ENCODE data around the gene PTPRH. TPM values are rescaled to one million over a fixed set of nuclear protein-coding genes. Genes with fewer than 3 reads are reported as not detected.
"Not testable (repeated sequence)": the region's sequence is repeated elsewhere in the genome, so short reads cannot be mapped to it uniquely, and the experiment has no call there.

Gene PTPRH
- total RNA-seq, 1 donor from 2014 or later = 1.2 TPM

DNA sequence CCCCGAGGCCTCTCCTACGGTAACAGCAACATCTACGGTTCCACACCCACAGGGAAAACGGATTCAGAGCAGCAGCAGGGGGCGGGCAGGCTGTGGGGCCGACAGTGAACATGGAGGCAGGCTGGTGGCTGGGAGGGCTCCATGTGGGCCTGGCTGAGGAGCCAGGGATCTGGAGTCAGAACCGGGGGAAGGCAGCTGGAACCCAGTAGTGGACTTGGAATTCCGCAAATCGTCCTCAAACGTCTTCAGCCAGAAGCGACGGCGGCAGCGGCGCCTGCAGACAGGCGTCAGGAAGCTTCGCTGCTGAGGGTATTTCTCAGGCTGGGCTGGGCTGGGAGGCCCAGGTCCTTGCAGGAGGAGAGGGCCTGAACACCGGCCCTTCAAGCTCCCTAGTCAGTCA lies 17.5 kb upstream of the PTPRH start:
- H3K4me3 Mint-ChIP-seq = no peak overlapping the region
- no peaks in the 10 kb centered on the region for H3K9me3 Mint-ChIP-seq
- H3K27ac Mint-ChIP-seq (ENCODE audit: unreplicated experiment) = no peak overlapping the region
- H3K36me3 Mint-ChIP-seq (ENCODE audit: low read depth) = no peaks in the 10 kb centered on the region
- DNase-seq (ENCODE audit: low read depth, low spot score) = no peak
- H3K27me3 Mint-ChIP-seq (ENCODE audit: low read depth) = no peaks in the 10 kb centered on the region
- TF ChIP-seq, protein P1, sequence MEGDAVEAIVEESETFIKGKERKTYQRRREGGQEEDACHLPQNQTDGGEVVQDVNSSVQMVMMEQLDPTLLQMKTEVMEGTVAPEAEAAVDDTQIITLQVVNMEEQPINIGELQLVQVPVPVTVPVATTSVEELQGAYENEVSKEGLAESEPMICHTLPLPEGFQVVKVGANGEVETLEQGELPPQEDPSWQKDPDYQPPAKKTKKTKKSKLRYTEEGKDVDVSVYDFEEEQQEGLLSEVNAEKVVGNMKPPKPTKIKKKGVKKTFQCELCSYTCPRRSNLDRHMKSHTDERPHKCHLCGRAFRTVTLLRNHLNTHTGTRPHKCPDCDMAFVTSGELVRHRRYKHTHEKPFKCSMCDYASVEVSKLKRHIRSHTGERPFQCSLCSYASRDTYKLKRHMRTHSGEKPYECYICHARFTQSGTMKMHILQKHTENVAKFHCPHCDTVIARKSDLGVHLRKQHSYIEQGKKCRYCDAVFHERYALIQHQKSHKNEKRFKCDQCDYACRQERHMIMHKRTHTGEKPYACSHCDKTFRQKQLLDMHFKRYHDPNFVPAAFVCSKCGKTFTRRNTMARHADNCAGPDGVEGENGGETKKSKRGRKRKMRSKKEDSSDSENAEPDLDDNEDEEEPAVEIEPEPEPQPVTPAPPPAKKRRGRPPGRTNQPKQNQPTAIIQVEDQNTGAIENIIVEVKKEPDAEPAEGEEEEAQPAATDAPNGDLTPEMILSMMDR (conservative IDR thresholded peaks at IDR 0.05) = no peak
- H3K4me1 Mint-ChIP-seq = no peaks in the 10 kb centered on the region

DNA sequence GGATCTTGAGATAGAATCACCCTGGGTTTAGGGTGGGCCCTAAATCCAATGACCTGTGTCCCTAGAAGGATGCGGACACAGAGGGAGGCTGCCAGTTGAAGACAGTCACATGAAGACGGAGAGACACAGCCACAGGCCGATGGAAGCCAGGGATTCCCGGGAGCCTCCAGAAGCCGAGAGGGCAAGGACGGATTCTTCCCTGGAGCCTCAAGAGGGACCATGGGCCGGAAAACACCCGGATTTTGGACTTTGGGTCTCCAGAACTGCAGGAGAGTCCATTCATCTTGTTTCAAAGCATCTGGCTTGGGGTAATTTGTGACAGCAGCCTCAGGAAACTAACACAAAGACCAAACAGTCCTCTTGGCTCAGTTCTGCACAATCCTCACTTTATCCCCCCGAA lies 17.0 kb upstream of the PTPRH start:
- TF ChIP-seq, protein P1 (conservative IDR thresholded peaks at IDR 0.05) = no peak
- Mint-ChIP-seq H3K27ac (ENCODE audit: unreplicated experiment) (no peak overlapping the region), H3K36me3 (ENCODE audit: low read depth) (no peaks in the 10 kb centered on the region), H3K27me3 (ENCODE audit: low read depth) (no peaks in the 10 kb centered on the region), H3K9me3 (no peaks in the 10 kb centered on the region), H3K4me3 (no peak overlapping the region), H3K4me1 (no peaks in the 10 kb centered on the region)
- no peak for DNase-seq (ENCODE audit: low read depth, low spot score)

DNA sequence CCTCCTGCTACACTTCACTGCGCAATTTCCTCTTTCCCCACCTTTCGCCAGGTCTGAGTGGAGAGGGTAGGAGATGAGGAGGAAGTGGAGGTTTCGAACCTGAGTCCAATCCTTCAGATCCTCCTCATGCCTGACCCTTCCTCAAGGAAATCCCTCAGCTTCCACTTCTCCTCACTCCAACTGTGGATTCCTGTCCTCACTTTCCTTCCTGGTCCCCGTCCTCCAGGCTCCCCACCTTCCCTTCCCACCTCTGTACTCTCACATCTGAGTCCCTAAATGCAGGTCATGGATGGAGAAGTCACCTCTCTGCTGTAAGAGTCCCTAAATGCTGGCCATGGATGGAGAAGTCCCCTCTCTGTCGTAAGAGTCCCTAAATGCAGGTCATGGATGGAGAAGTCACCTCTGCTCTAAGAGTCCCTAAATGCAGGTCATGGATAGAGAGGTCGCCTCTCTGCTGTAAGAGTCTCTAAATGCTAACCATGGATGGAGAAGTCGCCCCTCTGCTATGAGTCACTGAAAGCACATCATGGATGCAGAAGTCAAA lies 16.2 kb upstream of the PTPRH start:
- Mint-ChIP-seq H3K27me3 (ENCODE audit: low read depth) (no peaks in the 10 kb centered on the region), H3K9me3 (peaks cover 3% of the 10 kb centered on the region), H3K27ac (ENCODE audit: unreplicated experiment) (peak overlapping the region; percentile 36), H3K4me1 (no peaks in the 10 kb centered on the region), H3K36me3 (ENCODE audit: low read depth) (peaks cover 3% of the 10 kb centered on the region), H3K4me3 (peak overlapping the region; percentile 45)
- no peak for DNase-seq (ENCODE audit: low read depth, low spot score)
- TF ChIP-seq, protein P1 (conservative IDR thresholded peaks at IDR 0.05) = no peak

DNA sequence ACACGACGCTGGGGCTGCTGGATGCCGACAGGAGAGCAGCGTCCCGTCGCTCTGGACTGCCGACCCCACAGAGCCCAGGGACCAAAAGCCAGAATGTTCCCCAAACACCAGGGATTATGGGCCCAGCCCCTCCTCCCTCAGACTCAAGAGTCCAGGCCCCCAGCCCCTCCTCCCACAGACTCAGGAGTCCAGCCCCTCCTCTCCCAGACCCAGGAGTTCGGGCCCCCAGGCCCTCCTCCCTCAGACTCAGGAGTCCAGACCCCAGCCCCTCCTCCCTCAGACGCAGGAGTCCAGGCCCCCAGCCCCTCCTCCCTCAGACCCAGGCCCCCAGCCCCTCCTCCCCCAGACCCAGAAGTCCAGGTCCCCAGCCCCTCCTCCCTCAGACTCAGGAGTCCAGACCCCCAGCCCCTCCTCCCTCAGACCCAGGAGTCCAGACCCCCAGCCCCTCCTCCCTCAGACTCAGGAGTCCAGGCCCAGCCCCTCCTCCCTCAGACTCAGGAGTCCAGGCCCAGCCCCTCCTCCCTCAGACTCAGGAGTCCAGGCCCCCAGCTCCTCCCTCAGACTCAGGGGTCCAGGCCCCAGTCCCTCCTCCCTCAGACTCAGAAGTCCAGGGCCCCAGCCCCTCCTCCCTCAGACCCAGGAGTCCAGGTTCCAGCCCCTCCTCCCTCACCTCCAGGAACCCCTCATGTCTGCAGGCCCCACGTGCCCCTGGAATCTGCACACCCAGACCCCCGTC lies 15.5 kb upstream of the PTPRH start:
- H3K4me1 Mint-ChIP-seq; H3K9me3 Mint-ChIP-seq; H3K27ac Mint-ChIP-seq (ENCODE audit: unreplicated experiment); H3K4me3 Mint-ChIP-seq; H3K27me3 Mint-ChIP-seq (ENCODE audit: low read depth); H3K36me3 Mint-ChIP-seq (ENCODE audit: low read depth); DNase-seq (ENCODE audit: low read depth, low spot score): not testable (repeated sequence)

DNA sequence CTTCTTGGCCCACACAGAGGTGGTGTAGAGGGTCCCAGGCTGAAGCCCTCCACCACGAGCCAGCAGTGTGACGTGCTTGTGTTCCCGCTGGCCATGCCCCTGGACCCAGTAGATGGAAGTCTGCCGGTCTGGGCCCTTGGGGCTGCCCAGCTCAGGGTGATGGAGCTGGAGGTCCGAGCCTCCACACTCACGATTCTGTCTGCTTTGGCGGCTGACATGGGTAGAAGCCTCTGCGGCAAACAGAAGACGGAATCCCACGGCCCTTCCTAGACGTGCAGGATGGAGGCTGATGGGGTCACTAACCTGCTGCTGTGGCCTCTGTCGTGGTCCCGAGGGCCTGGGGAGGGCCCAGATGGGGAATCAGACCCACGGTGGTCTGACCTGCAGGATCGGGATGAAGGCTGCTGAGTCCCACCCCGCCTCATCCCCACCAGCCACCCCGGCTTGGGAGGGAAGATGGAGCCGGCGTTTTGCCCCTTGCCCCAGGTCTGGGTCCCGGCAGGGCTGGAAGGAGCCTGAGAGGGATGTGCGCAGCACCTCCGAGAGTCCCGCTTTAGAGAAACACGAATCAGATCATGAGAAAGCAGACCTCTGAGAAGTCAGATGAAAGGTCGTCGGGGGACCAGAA lies 14.9 kb upstream of the PTPRH start:
- DNase-seq (ENCODE audit: low read depth, low spot score) = no peak
- TF ChIP-seq, protein P1 (conservative IDR thresholded peaks at IDR 0.05) = no peak
- Mint-ChIP-seq H3K36me3 (ENCODE audit: low read depth) (peaks cover 6% of the 10 kb centered on the region), H3K4me1 (no peaks in the 10 kb centered on the region), H3K9me3 (peaks cover 6% of the 10 kb centered on the region), H3K27ac (ENCODE audit: unreplicated experiment) (no peak overlapping the region), H3K27me3 (ENCODE audit: low read depth) (no peaks in the 10 kb centered on the region), H3K4me3 (no peak overlapping the region)
